Measurements from ENCODE around the gene RPS6KA2.

RPS6KA2 gene

DNA sequence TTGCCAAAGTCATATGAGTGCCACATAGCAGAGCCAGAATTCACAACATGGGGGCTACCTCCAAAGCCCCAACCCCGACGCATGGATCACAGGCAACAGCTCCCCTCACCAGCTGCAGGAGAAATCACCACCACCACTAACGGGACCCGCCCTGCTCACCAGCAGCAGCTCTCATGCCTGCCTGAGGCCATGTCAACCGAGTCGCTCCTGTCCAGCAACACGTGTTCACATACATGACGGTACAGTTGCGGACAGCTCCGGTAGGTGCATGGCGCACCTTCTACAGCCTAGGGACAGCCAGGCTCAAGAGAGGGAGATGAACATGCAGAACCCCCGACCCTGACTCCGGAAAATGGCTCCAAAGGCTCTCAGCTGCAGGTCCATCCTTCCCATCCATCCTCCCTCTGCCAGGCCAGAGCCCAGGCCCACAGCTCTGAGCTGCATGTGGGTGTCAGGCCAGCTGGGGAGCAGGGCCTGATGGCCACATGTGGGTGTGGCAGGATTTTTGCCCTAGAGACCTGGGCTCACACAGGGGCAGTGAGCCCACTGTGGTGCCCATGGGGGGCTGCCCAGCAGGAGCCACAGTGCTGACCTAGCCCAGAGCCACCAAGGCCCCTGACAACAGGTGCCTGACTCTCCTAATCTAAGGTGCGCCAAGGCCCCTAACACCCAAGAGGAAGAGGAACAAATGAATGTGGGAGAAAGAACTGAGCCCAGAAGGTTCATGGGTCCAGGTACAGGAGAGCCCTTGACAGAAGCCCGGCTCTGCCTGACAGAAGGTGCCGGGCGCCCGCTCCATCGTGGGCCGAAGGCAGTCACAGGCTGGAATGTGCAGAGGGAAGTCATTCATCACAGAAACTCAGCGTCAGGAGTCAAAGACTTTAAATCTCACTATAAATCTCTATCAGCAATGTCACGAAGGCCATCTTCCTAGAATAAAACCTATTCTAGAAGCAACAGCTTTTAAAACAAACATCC is 10.5 kb downstream of the RPS6KA2 start:
- in situ Hi-C loops (cut with MboI; ENCODE audit: low sequenced_read_pairs): no loop called here

DNA sequence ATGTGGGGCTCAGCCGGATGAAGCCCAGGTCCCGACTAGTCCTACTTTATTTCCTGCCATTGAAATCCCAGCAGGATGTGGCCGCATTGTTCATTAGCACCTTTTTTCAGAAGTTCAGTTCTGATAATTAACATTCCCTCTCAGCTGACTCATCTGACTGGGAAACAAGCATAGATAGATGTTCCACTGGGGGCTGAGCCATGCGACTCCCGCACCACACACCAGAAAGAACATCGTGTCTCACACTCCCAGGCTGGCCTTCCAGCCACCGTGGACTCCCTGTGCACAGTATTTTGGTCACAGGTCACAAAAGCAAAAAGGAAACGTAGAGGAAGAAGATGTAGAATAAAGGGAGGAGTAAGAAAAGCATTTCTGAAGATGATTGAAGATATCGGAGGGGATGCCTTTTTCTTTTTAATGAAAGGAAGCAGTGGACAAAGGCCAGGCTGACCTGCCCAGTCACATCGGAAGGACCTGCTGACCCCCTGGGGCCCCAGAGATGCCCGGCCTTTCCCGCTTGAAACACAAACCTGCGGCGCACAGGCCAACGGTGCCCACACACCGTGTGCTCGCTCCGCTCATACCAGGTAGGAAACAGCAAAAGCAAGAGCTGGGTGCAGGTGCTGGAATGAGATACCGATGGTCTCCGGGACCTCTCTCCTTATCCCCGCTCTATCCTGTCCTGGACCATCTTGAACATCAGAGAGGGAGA is 11.8 kb downstream of the RPS6KA2 start:
- in situ Hi-C loops (cut with MboI; ENCODE audit: low sequenced_read_pairs): no loop called here

DNA sequence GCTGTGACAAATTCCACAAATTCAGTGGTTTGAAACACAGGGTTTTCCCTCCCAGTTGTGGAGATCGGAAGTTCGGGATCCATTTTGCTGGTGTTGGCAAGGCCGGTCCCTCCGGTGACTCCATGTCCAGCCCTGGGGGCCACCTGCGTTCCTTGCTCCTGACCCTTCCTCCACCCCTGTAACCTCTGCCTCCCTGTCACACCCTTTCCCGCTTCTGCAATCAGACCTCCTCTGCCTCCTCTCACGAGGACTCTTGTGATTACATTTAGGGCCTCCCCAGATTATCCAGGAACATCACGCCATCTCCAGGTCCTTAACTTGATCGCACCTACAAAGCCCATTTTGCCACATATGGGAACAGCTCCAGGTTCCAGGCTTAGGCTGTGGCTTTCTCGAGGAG is 12.5 kb downstream of the RPS6KA2 start:
- in situ Hi-C loops (cut with MboI; ENCODE audit: low sequenced_read_pairs): no loop called here

DNA sequence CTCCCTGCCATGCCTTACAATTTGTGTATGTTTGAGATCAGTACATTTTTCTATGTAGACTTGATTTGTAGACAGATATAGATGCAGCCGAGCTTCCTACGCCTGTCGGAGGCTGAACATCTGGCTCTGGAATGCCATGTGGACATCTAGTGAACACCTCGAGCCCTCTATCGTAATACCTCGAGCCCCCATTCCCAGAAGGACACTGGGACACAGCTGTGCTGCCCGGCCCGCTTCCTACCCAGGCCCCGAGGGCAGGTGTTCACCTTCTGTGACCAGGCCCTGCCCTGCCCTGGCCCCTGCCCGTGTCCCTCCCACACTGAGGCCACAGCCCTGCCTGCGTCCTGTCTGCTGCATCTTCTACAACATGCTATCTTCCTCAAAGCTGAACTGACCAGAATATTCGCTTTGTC is 12.9 kb downstream of the RPS6KA2 start:
- in situ Hi-C loops (cut with MboI; ENCODE audit: low sequenced_read_pairs): no loop called here

DNA sequence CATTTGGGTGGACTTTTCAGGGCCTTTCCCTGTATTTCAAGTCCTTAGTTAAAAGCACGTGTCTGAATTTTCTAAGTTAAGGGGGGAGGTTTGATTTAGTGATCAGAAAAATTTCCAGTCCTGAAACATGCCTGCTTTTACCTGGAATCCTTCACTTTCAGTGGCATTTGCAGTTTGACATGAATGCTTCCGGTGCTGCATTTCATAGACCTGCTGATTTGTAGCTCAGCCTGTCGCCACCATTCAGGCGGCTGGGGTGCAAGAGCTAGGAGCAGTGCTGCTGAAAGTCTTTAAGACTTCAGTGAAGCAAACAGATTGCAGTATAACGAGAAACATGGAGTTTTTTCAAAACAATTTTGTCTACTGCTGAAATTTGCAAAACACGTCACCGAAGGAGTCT is 14.0 kb downstream of the RPS6KA2 start:
- in situ Hi-C loops (cut with MboI; ENCODE audit: low sequenced_read_pairs): no loop called here

DNA sequence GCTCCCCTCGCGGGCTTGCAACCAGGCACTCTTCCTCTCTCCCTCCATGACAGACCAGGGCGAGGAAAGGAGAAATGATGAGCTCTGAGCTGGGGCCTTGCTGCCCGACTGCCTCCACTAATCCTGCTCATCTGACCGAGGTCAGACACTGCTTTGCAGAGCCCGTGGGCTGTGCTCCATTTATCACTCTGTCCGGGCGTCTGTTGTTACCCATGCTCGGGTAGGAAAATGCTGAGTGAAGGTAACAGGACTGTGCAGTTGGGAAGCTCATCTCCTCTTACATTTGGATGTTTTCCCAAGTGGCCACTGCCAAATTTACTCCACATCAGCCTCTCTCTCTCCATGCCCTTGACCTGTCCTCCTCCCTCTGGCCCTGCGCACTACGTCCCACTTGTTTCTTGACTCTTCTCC is 14.6 kb downstream of the RPS6KA2 start:
- in situ Hi-C loops (cut with MboI; ENCODE audit: low sequenced_read_pairs): no loop called here

- in situ Hi-C loops (cut with MboI; ENCODE audit: low sequenced_read_pairs): no loop called here
Measured at GRCh38 chr6:166611631-166612030, 15.4 kb downstream of the RPS6KA2 start.

DNA sequence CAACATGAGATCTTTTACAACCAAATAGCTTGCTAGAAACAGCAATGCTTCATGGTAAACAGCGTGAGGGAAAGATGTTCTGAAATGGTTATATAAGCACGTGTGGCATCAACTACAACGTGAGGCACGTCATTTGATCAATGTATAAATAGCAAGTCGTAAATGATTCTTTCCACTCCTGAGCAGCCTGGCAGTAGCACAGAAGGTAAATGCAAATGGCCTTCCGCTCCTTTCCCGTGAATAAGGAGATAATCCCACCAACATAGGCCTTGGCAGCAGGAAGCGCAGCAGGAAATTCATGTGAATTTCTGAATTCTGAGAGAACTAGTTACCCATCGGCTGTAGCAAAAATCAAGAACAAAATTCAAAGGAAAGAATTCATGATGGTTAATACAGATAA is 17.0 kb downstream of the RPS6KA2 start:
- in situ Hi-C loops (cut with MboI; ENCODE audit: low sequenced_read_pairs): no loop called here

DNA sequence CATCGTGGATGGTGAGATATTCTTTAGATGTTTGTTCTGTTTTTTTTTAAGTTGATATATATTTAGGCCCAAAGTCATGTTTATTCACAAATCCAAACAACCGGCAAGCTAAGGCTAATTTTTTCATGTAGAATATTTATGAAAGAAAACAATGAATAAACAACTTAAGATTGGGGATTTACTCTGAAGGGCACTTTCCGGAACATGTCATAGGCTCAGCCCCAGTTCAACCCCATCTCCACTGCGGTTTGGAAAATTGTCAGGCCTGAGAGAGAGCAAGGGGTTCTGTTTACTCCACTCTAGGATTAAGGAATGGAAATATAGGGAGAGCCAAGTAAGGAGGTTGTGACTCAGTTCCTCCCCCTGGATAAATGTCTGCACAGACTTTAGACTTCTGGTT is 18.3 kb downstream of the RPS6KA2 start:
- in situ Hi-C loops (cut with MboI; ENCODE audit: low sequenced_read_pairs): no loop called here

- in situ Hi-C loops (cut with MboI; ENCODE audit: low sequenced_read_pairs): no loop called here
Measured at GRCh38 chr6:166605752-166606151, 21.3 kb downstream of the RPS6KA2 start.

DNA sequence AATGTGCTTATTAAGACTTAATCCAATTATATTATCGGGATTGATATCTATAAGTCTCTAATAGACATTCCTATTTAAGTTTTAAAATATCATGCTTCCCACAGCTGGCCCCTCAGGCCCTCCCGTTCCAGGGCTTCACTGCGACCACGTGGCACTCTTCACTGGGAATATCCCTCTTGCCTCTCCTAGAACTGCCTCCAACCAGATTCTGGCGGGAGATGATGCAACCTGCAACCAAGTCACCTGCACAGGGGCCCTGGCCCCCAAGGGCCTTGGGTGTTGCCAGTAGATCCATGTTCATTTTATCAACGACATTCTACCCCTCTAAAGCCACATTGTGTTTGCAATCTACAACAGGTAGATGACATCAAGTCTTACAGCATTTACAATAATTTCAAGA is 22.1 kb downstream of the RPS6KA2 start:
- in situ Hi-C loops (cut with MboI; ENCODE audit: low sequenced_read_pairs): no loop called here

GRCh38 chr6:166604328-166604727 is 22.7 kb downstream of the RPS6KA2 start:
- in situ Hi-C loops (cut with MboI; ENCODE audit: low sequenced_read_pairs): no loop called here

GRCh38 chr6:166603043-166603690 is 23.9 kb downstream of the RPS6KA2 start:
- in situ Hi-C loops (cut with MboI; ENCODE audit: low sequenced_read_pairs): no loop called here

DNA sequence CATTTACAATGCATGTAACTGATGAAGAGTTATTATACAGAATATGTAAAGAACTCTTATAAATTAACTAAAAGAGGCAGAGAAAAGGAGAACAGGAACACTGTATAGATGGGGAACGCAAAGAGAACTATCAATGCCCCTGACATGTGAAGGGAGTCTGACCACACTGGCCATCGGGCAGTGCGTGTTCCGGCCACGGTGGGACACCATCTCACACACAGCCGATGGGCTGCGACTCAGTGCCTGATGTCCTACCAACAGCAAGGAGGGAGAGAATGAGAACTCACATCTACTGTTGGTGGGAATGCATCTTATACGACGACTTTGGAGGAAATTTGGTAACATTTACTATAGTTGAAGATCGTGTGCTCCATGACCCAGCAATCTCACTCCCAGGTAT is 25.1 kb downstream of the RPS6KA2 start:
- in situ Hi-C loops (cut with MboI; ENCODE audit: low sequenced_read_pairs): no loop called here

DNA sequence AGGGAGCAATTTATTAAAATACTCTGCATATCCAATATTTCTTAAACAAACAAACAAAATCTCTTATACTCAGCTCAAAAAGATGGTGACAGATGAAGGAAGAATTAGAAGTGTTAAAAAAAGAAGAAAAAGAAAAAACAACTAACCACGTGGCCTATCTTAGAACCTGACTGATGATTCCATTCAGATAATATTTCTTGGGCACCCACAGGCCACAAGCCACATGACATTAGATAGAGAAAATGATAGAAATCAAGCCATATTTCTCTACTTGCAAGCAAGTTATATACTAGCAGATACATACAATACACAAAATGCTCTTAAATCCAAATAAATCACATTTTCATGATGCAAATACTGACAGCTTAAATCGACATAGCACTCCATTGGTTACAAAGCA is 26.1 kb downstream of the RPS6KA2 start:
- in situ Hi-C loops (cut with MboI; ENCODE audit: low sequenced_read_pairs): no loop called here

DNA sequence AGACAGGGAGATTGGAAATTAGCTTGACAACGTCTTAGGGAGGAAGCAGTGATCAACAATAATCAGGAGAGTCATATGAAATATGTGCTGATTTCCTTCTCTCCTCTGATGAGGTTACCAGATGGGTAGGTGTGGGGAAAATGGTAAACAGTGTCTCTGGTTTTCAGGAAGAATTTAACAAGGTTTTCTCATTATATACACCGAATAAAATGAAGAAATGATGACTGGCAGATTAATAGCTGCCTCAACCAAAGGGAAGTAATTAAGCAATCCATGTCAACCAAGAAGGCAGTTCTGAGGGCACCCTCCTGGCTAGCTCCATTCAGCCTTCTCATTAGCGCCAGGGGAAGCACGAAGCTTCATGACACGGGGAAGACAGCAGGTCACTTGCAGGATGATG is 27.8 kb downstream of the RPS6KA2 start:
- in situ Hi-C loops (cut with MboI; ENCODE audit: low sequenced_read_pairs): no loop called here

DNA sequence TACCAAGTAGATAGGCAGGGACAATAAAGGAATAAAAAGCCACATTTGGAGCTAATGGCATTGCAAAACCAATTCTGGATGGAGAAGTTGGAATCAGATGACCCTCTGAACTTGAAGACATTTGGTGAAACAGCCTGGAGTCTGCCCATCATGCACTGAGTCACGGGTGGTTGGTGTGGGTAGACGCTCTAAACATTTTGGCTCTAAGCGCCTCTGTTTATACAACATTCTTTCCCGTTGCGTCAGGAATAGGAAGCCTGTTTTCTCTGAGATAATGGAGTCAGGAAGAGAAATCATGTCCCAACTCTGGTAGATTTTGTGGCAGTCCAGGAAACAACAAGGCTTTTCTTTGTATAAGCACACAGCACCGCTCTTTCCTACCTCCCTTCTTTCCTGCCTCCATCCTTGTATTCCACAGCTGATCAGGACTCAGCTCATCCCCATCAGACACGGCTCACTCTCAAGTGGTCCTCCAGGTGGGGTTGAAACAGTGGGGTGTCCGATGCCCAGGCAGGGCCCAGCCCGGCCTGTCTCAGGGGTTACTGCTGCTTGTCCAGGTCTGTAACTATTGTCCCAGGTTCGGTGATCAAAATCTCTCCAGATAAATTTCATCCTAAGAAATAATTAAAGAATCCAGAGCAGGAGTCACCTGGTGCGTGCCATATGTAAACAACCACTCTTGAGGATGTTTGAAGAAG is 28.5 kb downstream of the RPS6KA2 start:
- in situ Hi-C loops (cut with MboI; ENCODE audit: low sequenced_read_pairs): no loop called here

- in situ Hi-C loops (cut with MboI; ENCODE audit: low sequenced_read_pairs): no loop called here
Measured at GRCh38 chr6:166597711-166598440, 29.2 kb downstream of the RPS6KA2 start.

DNA sequence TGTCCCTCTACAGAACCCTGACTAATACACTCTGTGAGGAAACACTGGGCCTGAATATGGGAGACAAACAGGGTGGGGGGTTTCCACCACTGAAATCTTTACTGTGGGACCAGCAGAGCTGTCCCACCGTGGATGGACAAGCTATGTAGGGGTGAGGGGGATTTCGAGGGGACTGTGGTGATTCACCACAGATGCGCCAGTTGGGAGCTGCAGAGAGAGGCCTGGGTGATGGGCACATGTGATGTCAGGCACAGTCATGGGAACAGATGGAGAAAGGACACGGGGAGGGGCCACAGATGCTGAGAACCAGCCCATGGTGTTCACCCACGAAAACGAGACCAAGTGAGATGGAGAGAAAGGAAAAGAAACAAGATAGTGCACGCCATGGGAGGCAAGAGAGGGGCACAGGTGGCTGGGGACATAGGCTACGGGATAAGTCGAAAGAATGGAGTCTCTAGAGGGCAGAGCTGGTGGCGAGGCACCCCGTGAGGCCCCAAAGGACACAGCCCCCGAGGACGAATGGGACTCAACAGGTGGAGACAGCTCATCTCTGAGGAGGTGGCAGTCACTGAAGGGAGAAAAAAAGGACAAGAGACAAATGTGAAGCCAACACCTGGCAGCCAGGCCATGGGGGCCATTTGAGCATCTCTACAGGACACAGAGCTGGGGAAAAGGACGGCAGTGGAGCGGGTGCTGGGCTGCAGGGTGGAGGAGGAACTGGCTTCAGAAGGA is 30.1 kb downstream of the RPS6KA2 start:
- in situ Hi-C loops (cut with MboI; ENCODE audit: low sequenced_read_pairs): no loop called here

- in situ Hi-C loops (cut with MboI; ENCODE audit: low sequenced_read_pairs): no loop called here
Measured at GRCh38 chr6:166595949-166596348, 31.1 kb downstream of the RPS6KA2 start.

All from hTERT RPE-1 (cell line).